PC-3 (cell line): Measurements from ENCODE around the gene UNC13A. TPM values are rescaled to one million over a fixed set of nuclear protein-coding genes. Genes with fewer than 3 reads are reported as not detected.
A peak's percentile ranks its signal among the peaks of the same experiment; 100 is the strongest.

ENCODE experiments used
- ATAC-seq: fragments of 200-7000 bp; cut with Tn5 transposase; 2 replicates; pipeline ENCODE4 v1.9.1; 2020; ENCODE audit warnings: mild to moderate bottlenecking, moderate library complexity
- BruUV-seq: library from RNA; stranded (reverse); fragments of 400-500 nt; replicated peaks from 2 replicates; lab custom pipeline; 2021; lab: Mats Ljungman, UMichigan
- CTCF ChIA-PET: fragments of 300-600 bp; sonication (Branson Sonifier 250); formaldehyde crosslinking; loops from one replicate; lab custom pipeline; 2022; ENCODE audit warnings: antibody characterized with exemption; lab: Charles Lee
- POLR2A ChIA-PET: fragments of 300-600 bp; sonication (Branson Sonifier 250); formaldehyde crosslinking; loops from one replicate; lab custom pipeline; 2022; ENCODE audit warnings: antibody characterized with exemption; ENCODE audit not compliant: unreplicated experiment; lab: Charles Lee
- DNase-seq: peaks from one replicate; pipeline ENCODE4 v3.0.0-alpha.2; 2015
- H2AFZ ChIP-seq: fragments of 300-600 bp; sonication (generic); 2 replicates; pipeline ENCODE4 v1.6.0; 2016; ENCODE audit warnings: antibody characterized with exemption, low read length
- H3F3A ChIP-seq: fragments of 300-600 bp; sonication (generic); one replicate; pipeline ENCODE4 v1.6.0; 2017; ENCODE audit warnings: antibody characterized with exemption, low read length, control low read depth, mild to moderate bottlenecking; ENCODE audit not compliant: unreplicated experiment
- H3K27ac ChIP-seq: fragments of 300-600 bp; sonication (generic); 2 replicates; pipeline ENCODE4 v1.5.1; 2016; ENCODE audit warnings: mild to moderate bottlenecking, low read length
- H3K27me3 ChIP-seq: fragments of 300-600 bp; sonication (generic); 2 replicates; pipeline ENCODE4 v1.6.1; 2016; ENCODE audit warnings: low read length, mixed read lengths
- H3K36me3 ChIP-seq: fragments of 300-600 bp; sonication (generic); 2 replicates; pipeline ENCODE4 v1.6.1; 2016; ENCODE audit warnings: low read depth, mixed run types, low read length, mixed read lengths
- H3K4me1 ChIP-seq: fragments of 300-600 bp; sonication (generic); 2 replicates; pipeline ENCODE4 v1.5.1; 2016; ENCODE audit warnings: low read length; ENCODE audit not compliant: insufficient read depth
- H3K4me2 ChIP-seq: fragments of 300-600 bp; sonication (generic); 2 replicates; pipeline ENCODE4 v1.6.0; 2016; ENCODE audit warnings: low read length
- H3K4me3 ChIP-seq: fragments of 300-600 bp; sonication (generic); 2 replicates; pipeline ENCODE4 v1.5.1; 2016; ENCODE audit warnings: mild to moderate bottlenecking, low read length, mixed read lengths
- H3K79me2 ChIP-seq: fragments of 300-600 bp; sonication (generic); 2 replicates; pipeline ENCODE4 v1.6.1; 2017; ENCODE audit warnings: low read length, mixed read lengths
- H3K9ac ChIP-seq: fragments of 300-600 bp; sonication (generic); 2 replicates; pipeline ENCODE4 v1.6.0; 2016; ENCODE audit warnings: mild to moderate bottlenecking, low read length
- H3K9me2 ChIP-seq: fragments of 300-600 bp; sonication (generic); replicated peaks from 2 replicates; pipeline ENCODE4 v1.6.1; 2016; ENCODE audit warnings: mixed run types, low read length, mixed read lengths
- H3K9me3 ChIP-seq: fragments of 300-600 bp; sonication (generic); 2 replicates; pipeline ENCODE4 v1.6.1; 2016; ENCODE audit warnings: low read length, mixed read lengths
- H4K20me1 ChIP-seq: fragments of 300-600 bp; sonication (generic); 2 replicates; pipeline ENCODE4 v1.6.1; 2016; ENCODE audit warnings: low read length, mixed read lengths
- CTCF ChIP-seq: fragments of 300-600 bp; sonication (generic); conservative IDR thresholded peaks from 2 replicates; pipeline ENCODE4 v1.5.1; 2017; ENCODE audit warnings: antibody characterized with exemption, low read depth, mild to moderate bottlenecking, low read length
- EZH2 ChIP-seq: fragments of 300-600 bp; sonication (generic); IDR thresholded peaks from one replicate; pipeline ENCODE4 v1.6.1; 2017; ENCODE audit warnings: antibody characterized with exemption, mild to moderate bottlenecking, low read length; ENCODE audit not compliant: unreplicated experiment
- EZH2phosphoT487 ChIP-seq: fragments of 300-600 bp; sonication (generic); IDR thresholded peaks from 2 replicates; pipeline ENCODE4 v1.6.1; 2018; ENCODE audit warnings: mild to moderate bottlenecking, antibody characterized with exemption, low read length, borderline replicate concordance
- intact Hi-C: fragments of 100-400 bp; cut with micrococcal nuclease; formaldehyde crosslinking; loops from 2 replicates; pipeline ENCODE4 v1.9.0; 2023
- total RNA-seq: library from RNA; depleted of rRNA; stranded (reverse); fragments of >200 nt; gene quantifications from 2 replicates; pipeline ENCODE4 v1.2.3, GENCODE V29; 2014

UNC13A gene
- total RNA-seq, 1 experiment from 2014 or later = not detected

GRCh38 chr19:17557466-17557865, 130.7 kb downstream of the UNC13A start:
- CTCF ChIA-PET = no interaction called here
- intact Hi-C loops = no loop called here
- no peak overlapping the region for H2AFZ ChIP-seq
- H3K9ac ChIP-seq = no peak overlapping the region
- H3K9me2 ChIP-seq = no peaks in the 10 kb centered on the region
- ATAC-seq (no peak), DNase-seq (no peak)
- peaks cover 22% of the 10 kb centered on the region for H3K4me1 ChIP-seq
- no peaks in the 10 kb centered on the region for H4K20me1 ChIP-seq
- no peaks in the 10 kb centered on the region for H3K9me3 ChIP-seq
- BruUV-seq = no TSS peak
- no peak overlapping the region for H3K4me3 ChIP-seq
- H3F3A ChIP-seq = peaks cover 10% of the 10 kb centered on the region
- TF ChIP-seq CTCF = no peak
- no peak for TF ChIP-seq EZH2
- TF ChIP-seq EZH2phosphoT487 = no peak
- H3K4me2 ChIP-seq = no peak overlapping the region
- POLR2A ChIA-PET = no interaction called here
- H3K36me3 ChIP-seq = peaks cover 13% of the 10 kb centered on the region; the same call in 1 of the 2 replicates
- no peak overlapping the region for H3K27ac ChIP-seq
- H3K27me3 ChIP-seq = no peaks in the 10 kb centered on the region
- H3K79me2 ChIP-seq = peaks cover 20% of the 10 kb centered on the region

DNA sequence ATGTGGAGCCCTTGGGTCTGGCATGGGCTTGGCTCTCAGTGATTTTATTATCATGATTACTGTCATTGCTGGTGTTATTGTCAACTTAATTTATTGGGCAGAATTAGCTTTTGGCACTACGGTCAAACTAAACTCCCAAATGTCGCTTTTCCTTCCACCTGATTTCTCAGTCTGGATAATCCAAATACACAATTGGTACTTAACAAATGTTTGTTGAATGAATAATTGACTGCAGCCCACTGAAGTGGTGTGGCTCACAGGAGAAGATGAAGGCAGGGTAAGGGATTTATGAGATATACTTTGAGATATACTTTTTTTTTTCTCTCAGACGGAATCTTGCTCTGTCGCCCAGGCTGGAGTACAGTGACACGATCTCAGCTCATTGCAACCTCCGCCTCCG, 131.2 kb downstream of the UNC13A start:
- Histone ChIP-seq H4K20me1 (no peaks in the 10 kb centered on the region), H3K27ac (no peak overlapping the region), H3K9ac (peak overlapping the region; percentile 89; the same call in 1 of the 2 replicates), H3K9me2 (no peaks in the 10 kb centered on the region), H3K4me3 (peak overlapping the region; percentile 96), H3F3A (peaks cover 10% of the 10 kb centered on the region), H3K27me3 (no peaks in the 10 kb centered on the region), H3K9me3 (no peaks in the 10 kb centered on the region), H2AFZ (no peak overlapping the region), H3K4me1 (peaks cover 22% of the 10 kb centered on the region), H3K36me3 (peaks cover 13% of the 10 kb centered on the region; the same call in 1 of the 2 replicates), H3K79me2 (peaks cover 20% of the 10 kb centered on the region), H3K4me2 (peak overlapping the region; percentile 94)
- ATAC-seq (no peak), DNase-seq (no peak)
- intact Hi-C loops = no loop called here
- TF ChIP-seq EZH2phosphoT487 (no peak), CTCF (no peak), EZH2 (no peak)
- BruUV-seq = TSS peak; percentile 74
- ChIA-PET POLR2A (no interaction called here), CTCF (no interaction called here)

GRCh38 chr19:17555929-17556813, 132.0 kb downstream of the UNC13A start:
- Histone ChIP-seq H4K20me1 (no peaks in the 10 kb centered on the region), H3K4me1 (peaks cover 22% of the 10 kb centered on the region), H3K27me3 (no peaks in the 10 kb centered on the region), H3K27ac (peak overlapping the region; percentile 19), H3K4me3 (peak overlapping the region; percentile 96), H3K9me3 (no peaks in the 10 kb centered on the region), H3K9ac (peak overlapping the region; percentile 89), H3K9me2 (no peaks in the 10 kb centered on the region), H3F3A (peaks cover 10% of the 10 kb centered on the region), H3K4me2 (peak overlapping the region; percentile 94), H3K36me3 (peaks cover 13% of the 10 kb centered on the region; the same call in 1 of the 2 replicates), H3K79me2 (peaks cover 20% of the 10 kb centered on the region), H2AFZ (peak overlapping the region; percentile 91)
- ChIA-PET POLR2A (no interaction called here), CTCF (no interaction called here)
- ATAC-seq (peak; percentile 47), DNase-seq (peak; percentile 43)
- intact Hi-C loops = no loop called here
- BruUV-seq = no TSS peak
- TF ChIP-seq EZH2 = no peak
- TF ChIP-seq EZH2phosphoT487 = no peak
- TF ChIP-seq CTCF = no peak
